ENCODE results near the gene ACTN1.

Gene ACTN1

GRCh38 chr14:68981539-68981976 is 2.5 kb upstream of the ACTN1 start:
- H3K4me1 ChIP-seq (ENCODE audit: insufficient read depth, low read length, severe bottlenecking), result no peaks in the 10 kb centered on the region
- no peaks in the 10 kb centered on the region for H3F3A ChIP-seq (ENCODE audit: insufficient read depth, low read length)
- TF ChIP-seq CTCF (IDR thresholded peaks at IDR 0.05; ENCODE audit: low read length), result no peak
- TF ChIP-seq EZH2 (IDR thresholded peaks at IDR 0.05; ENCODE audit: borderline replicate concordance, low read length), result no peak
- no peak overlapping the region for H3K9ac ChIP-seq (ENCODE audit: low read length)
- peaks cover 9% of the 10 kb centered on the region for H3K27me3 ChIP-seq (ENCODE audit: insufficient read depth, low read length)
- no peaks in the 10 kb centered on the region for H3K79me2 ChIP-seq (ENCODE audit: insufficient read depth, low read length)
- H2AFZ ChIP-seq (ENCODE audit: low read length), result no peak overlapping the region
- no peaks in the 10 kb centered on the region for H3K36me3 ChIP-seq (ENCODE audit: insufficient read depth, low read length)
- H3K4me2 ChIP-seq (ENCODE audit: low read length), result no peak overlapping the region
- H3K4me3 ChIP-seq (ENCODE audit: low read depth, low read length, poor library complexity, severe bottlenecking), result no peak overlapping the region
- H4K20me1 ChIP-seq (ENCODE audit: insufficient read depth, low read length), result no peaks in the 10 kb centered on the region
- no peaks in the 10 kb centered on the region for H3K9me2 ChIP-seq (ENCODE audit: low read depth, low read length)
- no peak overlapping the region for H3K27ac ChIP-seq (ENCODE audit: low read depth, low read length, poor library complexity, severe bottlenecking)
- H3K9me3 ChIP-seq (ENCODE audit: low read length), result no peaks in the 10 kb centered on the region

- no peaks in the 10 kb centered on the region for H3F3A ChIP-seq (ENCODE audit: insufficient read depth, low read length)
- H3K27ac ChIP-seq (ENCODE audit: low read depth, low read length, poor library complexity, severe bottlenecking), result no peak overlapping the region
- H3K9ac ChIP-seq (ENCODE audit: low read length), result no peak overlapping the region
These were observed 2.0 kb upstream of the ACTN1 start for GRCh38 chr14:68981139-68981538.

GRCh38 chr14:68979722-68980451 is 785 bp upstream of the ACTN1 start:
- Histone ChIP-seq H3K27ac (ENCODE audit: low read depth, low read length, poor library complexity, severe bottlenecking) (no peak overlapping the region), H2AFZ (ENCODE audit: low read length) (no peak overlapping the region), H3F3A (ENCODE audit: insufficient read depth, low read length) (no peaks in the 10 kb centered on the region), H3K4me2 (ENCODE audit: low read length) (no peak overlapping the region), H3K9ac (ENCODE audit: low read length) (no peak overlapping the region), H3K4me3 (ENCODE audit: low read depth, low read length, poor library complexity, severe bottlenecking) (no peak overlapping the region), H3K9me2 (ENCODE audit: low read depth, low read length) (no peaks in the 10 kb centered on the region), H4K20me1 (ENCODE audit: insufficient read depth, low read length) (no peaks in the 10 kb centered on the region), H3K79me2 (ENCODE audit: insufficient read depth, low read length) (no peaks in the 10 kb centered on the region), H3K4me1 (ENCODE audit: insufficient read depth, low read length, severe bottlenecking) (no peaks in the 10 kb centered on the region), H3K27me3 (ENCODE audit: insufficient read depth, low read length) (peaks cover 10% of the 10 kb centered on the region), H3K36me3 (ENCODE audit: insufficient read depth, low read length) (no peaks in the 10 kb centered on the region), H3K9me3 (ENCODE audit: low read length) (no peaks in the 10 kb centered on the region)
- no peak for TF ChIP-seq EZH2 (IDR thresholded peaks at IDR 0.05; ENCODE audit: borderline replicate concordance, low read length)
- TF ChIP-seq CTCF (IDR thresholded peaks at IDR 0.05; ENCODE audit: low read length), result no peak

More at GRCh38 chr14:68981139-68981538, 2.0 kb upstream of the ACTN1 start:
- Histone ChIP-seq H3K27me3 (ENCODE audit: insufficient read depth, low read length) (peaks cover 10% of the 10 kb centered on the region), H2AFZ (ENCODE audit: low read length) (no peak overlapping the region), H3K36me3 (ENCODE audit: insufficient read depth, low read length) (no peaks in the 10 kb centered on the region), H3K9me3 (ENCODE audit: low read length) (no peaks in the 10 kb centered on the region), H3K4me2 (ENCODE audit: low read length) (no peak overlapping the region), H4K20me1 (ENCODE audit: insufficient read depth, low read length) (no peaks in the 10 kb centered on the region), H3K4me1 (ENCODE audit: insufficient read depth, low read length, severe bottlenecking) (no peaks in the 10 kb centered on the region), H3K4me3 (ENCODE audit: low read depth, low read length, poor library complexity, severe bottlenecking) (no peak overlapping the region), H3K9me2 (ENCODE audit: low read depth, low read length) (no peaks in the 10 kb centered on the region), H3K79me2 (ENCODE audit: insufficient read depth, low read length) (no peaks in the 10 kb centered on the region)
- TF ChIP-seq EZH2 (IDR thresholded peaks at IDR 0.05; ENCODE audit: borderline replicate concordance, low read length), result no peak
- TF ChIP-seq CTCF (IDR thresholded peaks at IDR 0.05; ENCODE audit: low read length), result no peak
